GM18907 (cell line): ENCODE data around the gene PDK1.
"Not testable (repeated sequence)": the region's sequence is repeated elsewhere in the genome, so short reads cannot be mapped to it uniquely, and the experiment has no call there.

Source experiments
- ATAC-seq: cut with Tn5 transposase; IDR thresholded peaks from one replicate; pipeline ENCODE4 v1.9.1; 2021; ENCODE audit warnings: mild to moderate bottlenecking, moderate library complexity; ENCODE audit not compliant: unreplicated experiment

PDK1 gene

DNA sequence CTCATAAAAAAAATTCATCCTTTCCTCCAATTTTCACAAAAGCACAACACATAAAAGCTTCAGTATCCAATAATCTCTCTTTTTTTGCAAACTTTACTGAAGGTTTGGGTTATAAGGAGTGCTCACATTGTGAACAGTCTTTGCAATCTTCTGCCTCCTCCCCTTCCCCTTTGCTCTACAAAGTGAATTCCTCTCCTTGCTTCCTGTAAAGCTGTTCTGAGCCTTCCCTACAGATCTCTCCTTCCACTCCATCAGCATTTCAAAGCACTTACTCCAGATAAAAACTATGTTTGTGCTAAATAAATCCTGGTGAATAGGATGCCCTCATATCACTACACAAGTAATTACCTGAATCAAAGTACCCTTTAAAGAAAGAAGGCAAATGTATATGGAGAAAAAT, 4.6 kb upstream of the PDK1 start:
- no peak for ATAC-seq

- no peak for ATAC-seq
Observed at GRCh38 chr2:172552547-172553291, 3.2 kb upstream of the PDK1 start.

DNA sequence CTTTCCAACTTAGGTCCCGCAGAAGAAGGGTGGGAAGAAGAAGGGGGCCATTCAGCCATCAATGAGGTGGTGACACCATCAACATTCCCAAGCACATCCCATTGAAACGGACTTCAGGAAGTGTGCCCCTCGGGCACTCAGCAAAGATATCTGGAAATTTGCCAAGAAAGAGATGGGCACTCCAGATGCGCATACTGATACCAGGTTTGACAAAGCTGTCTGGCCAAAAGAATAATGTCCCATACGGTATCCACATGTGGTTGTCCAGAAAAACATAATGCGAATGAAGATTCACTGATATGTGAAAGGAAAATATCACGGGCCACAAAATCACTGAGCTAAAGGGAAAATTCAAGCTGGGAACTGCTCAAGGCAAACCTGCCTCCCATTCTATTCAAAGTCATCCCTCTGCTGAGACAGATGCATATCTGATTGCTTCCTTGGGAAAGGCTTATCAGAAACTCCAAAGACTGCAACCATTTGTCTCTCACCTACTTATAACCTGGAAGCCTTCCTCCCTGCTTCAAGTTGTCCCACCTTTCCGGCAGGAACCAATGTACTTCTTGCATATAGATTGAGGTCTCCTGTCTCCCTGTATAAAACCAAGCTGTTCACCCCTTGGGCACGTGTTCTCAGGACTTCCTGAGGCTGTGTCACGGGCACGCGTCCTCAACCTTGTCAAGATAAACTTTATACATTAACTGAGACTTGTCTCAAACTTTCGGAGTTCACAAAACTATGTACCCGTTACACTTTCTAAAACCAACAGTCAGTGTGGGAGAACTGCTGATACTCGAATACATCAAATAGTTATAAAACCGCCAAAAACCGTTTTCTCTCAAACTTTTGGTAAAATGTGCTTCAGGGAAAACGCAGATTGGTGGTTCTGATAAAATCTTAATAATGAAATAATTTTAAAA, 1.3 kb upstream of the PDK1 start:
- ATAC-seq, result no peak

DNA sequence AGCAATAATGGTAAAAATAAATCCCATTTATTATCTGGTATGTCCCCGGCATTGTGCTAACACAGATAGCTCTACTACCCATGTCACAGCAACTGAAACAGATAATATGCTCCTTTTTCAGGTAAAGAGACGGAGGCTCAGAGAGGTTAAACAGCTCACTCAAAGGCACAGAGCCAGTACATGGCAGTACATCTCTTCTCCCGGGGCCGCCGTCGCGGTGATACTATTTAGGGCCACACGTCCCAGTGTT, 693 bp upstream of the PDK1 start:
- peak; percentile 22 for ATAC-seq

DNA sequence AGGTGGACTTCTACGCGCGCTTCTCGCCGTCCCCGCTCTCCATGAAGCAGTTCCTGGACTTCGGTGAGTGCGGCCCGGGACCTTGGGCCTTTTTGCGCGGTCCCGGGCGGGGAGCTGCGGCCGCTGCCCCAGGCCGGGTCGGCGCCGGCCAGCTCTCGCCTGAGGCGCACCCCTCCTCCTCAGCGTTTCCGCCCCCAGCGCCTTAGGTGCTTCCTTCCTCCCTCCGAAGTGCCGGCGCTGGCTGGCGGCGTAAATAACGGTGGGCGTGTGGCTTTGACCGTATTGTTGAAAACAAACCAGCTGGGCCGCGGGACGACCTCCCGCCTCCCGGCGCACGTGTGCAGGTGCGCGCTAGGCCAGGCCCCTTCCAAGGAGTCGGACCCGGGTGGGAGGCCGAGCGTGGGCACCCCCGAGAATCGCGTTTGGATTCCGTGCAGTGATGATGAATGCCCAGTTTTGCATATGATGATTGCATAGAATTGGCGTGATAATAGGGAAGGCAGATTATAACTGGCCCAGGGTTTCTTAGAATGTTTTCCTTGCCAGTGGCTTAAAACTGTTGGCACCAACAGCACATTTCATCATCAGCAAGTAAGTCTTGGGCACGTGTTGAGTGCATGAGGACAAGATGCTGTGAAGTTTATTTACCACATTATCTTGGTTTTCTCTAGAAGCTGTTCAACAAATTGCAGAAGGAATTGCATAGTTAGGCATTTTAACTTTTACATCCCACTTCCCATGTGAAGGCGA, 569 bp downstream of the PDK1 start:
- peak; percentile 78 for ATAC-seq

DNA sequence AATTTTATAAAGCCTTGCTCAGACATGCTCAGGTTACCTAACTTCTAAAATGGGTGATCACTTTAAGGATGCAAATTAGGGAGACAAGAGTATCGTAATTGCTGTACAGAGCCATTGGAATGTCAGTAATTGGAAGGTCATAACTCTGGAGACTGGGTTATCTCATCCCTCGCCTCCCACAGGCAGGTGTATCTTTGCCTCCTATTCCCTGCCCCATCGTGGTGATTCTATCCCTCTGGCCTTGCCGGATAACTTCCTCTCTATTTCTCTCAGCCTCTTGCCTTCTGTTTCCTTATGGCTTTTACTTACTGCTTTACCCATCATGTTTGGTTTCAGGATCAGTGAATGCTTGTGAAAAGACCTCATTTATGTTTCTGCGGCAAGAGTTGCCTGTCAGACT, 2.5 kb downstream of the PDK1 start:
- no peak for ATAC-seq

DNA sequence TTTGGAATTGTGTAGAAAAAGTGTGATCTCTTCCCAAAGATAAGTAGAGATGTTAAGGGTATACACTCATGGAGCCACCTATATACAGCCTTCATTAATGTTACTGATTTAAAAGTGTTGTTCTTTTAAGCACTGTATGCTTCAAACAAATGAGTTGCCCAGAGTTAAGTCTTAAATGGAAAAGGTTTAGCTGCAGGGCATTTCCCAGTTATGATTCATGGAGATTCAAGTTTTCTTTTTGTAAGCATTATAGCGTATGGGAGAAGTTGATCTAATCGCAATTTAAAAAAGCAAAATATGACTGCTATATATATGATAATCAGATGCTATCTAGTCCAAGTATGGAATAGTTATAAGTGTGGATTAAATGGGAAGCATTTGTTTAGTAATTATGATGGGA, 4.8 kb downstream of the PDK1 start:
- no peak for ATAC-seq

DNA sequence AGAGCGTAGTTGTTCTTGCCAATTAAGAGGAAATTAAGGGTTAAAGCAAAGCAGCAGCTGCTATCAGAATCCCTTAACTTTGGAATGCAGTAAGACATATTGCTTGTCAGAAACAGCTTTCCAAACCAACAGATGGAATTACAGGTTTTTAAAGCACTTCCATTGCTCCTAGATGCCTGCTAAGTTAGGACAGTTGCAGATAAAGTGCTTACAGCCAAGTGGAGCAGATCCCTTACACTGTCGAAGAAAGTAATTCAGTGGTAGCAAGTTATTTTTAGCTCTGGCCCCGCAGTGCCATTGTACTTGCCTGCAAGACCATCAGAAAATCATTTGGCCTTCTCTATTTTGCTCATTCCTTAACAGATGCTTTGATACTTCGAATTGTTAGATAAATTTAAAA, 5.4 kb downstream of the PDK1 start:
- no peak for ATAC-seq

DNA sequence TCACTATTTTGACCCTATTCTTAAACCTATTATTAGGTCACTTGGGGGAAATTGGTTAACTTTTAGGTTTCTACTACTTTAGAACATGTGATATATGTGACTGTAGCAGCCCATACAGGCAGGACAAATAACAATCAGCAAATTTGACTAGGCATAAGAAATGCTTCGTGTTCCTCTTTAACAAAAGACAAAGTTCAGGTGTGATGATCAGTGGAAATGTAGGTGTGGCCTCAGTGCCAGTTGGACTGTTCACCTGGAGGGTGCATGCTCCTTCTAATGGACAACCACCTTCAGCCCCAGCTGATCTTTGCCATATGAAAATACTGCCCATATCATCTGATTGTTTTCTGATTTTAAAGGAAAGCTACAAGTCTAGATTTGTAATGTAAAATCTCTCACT, 6.4 kb downstream of the PDK1 start:
- ATAC-seq, result no peak

DNA sequence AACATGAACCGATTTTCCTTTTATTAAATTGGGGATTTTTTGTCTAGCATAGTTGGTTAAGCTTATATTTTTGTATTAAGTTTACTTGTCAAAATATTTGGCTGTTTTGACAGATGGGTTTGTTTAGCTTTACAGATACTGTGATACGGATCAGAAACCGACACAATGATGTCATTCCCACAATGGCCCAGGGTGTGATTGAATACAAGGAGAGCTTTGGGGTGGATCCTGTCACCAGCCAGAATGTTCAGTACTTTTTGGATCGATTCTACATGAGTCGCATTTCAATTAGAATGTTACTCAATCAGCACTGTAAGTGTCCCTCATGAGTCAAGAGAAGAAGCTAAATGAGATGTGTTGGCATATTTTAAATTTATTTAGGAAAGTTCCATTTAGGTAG, 8.5 kb downstream of the PDK1 start:
- ATAC-seq, result no peak

GRCh38 chr2:172571245-172571644, 15.4 kb downstream of the PDK1 start:
- ATAC-seq, result no peak

DNA sequence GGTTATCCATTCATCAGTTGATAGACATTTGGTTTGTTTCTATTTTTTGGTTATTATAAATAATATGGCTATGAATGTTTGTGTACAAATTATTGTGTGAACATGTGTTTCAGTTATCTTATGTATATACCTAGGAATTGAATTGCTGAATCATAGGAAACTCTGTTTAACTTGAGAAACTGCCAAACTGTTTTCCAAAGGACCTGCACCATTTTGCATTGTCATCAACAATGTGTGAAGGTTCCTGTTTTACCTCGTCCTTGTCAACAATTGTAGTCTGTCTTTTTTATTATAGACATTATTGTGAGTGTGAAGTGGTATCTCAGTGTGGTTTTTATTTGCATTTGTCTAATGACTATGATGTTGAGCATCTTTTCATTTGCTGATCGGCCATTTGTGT, 17.1 kb downstream of the PDK1 start:
- no peak for ATAC-seq

GRCh38 chr2:172574965-172575364, 19.1 kb downstream of the PDK1 start:
- no peak for ATAC-seq

- ATAC-seq, result no peak
Observed at GRCh38 chr2:172578054-172578453, 22.2 kb downstream of the PDK1 start.

- no peak for ATAC-seq
Observed at GRCh38 chr2:172578860-172579512, 23.1 kb downstream of the PDK1 start.

GRCh38 chr2:172580544-172580943, 24.7 kb downstream of the PDK1 start:
- no peak for ATAC-seq

DNA sequence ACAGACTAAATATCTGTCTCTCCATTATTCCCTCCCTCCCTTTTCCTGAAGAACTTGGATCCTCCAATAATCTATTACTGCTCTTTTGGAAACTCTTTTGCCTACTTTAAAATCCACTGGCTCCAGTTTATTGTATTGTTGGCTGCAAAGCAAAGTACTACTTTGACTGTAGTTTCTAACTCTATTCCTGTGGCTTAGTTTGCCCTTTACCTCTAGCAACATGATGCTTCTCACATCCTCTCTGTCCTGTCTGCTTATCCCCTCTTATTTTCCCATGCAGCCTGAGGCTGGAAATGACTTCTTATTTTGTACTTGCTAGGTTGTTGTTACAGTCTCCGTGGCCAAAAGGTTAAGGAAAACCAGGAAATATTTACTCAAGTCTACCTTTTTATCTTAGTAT, 26.8 kb downstream of the PDK1 start:
- no peak for ATAC-seq

- no peak for ATAC-seq
Observed at GRCh38 chr2:172586245-172586891, 30.5 kb downstream of the PDK1 start.

GRCh38 chr2:172587231-172587630, 31.3 kb downstream of the PDK1 start:
- not testable (repeated sequence) for ATAC-seq

- no peak for ATAC-seq
Observed at GRCh38 chr2:172588931-172589330, 33.0 kb downstream of the PDK1 start.

DNA sequence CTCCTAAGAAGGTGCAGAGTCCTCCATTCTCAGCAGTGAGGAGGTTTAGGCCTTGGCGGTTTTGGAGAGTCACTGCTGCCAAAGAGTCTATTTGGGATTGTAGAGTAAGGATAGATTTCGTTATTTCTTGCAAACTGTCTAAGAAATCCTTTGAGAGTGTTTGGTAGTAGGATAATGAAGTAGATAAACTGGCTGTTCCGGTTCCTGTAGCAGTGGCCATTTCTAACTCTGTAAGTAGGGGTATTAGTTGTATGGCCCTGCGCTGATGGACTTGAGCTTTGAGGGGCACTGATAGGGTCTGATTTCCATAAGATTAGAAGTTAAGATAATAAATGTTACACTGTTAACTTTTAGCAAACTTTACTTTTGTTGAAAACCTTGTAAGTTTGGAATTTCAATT, 35.5 kb downstream of the PDK1 start:
- not testable (repeated sequence) for ATAC-seq
